NCI-H1436 (cell line): ENCODE measurements around the gene GAB3.
A peak's percentile ranks its signal among the peaks of the same experiment; 100 is the strongest.

Experiments used
- DNase-seq: peaks from one replicate; lab custom pipeline; 2025; lab: John Stamatoyannopoulos, UW

GAB3 gene, protein sequence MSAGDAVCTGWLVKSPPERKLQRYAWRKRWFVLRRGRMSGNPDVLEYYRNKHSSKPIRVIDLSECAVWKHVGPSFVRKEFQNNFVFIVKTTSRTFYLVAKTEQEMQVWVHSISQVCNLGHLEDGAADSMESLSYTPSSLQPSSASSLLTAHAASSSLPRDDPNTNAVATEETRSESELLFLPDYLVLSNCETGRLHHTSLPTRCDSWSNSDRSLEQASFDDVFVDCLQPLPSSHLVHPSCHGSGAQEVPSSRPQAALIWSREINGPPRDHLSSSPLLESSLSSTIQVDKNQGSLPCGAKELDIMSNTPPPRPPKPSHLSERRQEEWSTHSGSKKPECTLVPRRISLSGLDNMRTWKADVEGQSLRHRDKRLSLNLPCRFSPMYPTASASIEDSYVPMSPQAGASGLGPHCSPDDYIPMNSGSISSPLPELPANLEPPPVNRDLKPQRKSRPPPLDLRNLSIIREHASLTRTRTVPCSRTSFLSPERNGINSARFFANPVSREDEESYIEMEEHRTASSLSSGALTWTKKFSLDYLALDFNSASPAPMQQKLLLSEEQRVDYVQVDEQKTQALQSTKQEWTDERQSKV

DNA sequence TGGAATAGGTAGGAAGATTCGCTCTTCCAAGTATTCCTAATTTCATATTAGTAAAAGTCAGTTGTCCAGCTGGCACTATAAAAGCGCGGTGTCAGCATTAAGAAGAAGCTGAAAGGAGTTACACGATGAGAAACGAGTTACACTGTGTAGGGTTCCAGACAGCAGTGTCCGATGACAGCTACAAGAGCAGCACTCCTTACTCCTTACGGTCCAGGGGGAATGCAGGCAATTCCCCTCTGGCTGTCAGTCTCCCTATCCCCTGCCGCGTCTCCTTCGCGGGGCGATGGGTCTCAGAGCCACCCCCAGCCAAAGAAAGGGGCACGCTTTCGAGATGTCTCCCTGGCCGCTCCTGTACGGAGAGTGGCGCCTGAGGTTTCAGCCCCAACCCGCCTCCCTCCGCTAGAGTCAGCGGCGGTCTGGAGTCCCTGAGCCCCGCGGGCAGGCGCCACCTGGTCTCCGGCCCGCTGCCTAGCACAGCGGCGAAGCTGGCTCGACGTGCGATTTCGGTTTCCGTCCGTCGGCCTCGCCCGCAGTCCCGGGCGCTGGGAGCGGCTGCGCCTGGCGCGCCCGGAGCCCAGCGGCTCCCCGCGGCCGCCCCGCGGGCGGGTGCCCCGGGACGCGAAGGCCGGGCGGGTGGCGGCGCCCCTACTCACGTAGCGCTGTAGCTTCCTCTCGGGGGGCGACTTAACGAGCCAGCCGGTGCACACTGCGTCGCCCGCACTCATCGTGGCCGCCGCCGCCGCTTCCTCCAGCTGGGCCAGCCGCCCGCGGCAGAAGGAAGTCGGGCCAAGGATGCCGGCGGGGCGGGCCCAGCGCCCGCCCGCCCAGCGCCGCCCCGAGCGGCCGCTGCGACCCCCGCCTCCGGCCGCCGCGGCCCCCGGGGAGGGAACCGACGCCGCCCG lies at the start of gene GAB3:
TSS of gene GAB3 (minus strand) at position 777 of the 902 bp plus-strand sequence. CDS start at position 725, 52 bp downstream.
- no peak for DNase-seq

DNA sequence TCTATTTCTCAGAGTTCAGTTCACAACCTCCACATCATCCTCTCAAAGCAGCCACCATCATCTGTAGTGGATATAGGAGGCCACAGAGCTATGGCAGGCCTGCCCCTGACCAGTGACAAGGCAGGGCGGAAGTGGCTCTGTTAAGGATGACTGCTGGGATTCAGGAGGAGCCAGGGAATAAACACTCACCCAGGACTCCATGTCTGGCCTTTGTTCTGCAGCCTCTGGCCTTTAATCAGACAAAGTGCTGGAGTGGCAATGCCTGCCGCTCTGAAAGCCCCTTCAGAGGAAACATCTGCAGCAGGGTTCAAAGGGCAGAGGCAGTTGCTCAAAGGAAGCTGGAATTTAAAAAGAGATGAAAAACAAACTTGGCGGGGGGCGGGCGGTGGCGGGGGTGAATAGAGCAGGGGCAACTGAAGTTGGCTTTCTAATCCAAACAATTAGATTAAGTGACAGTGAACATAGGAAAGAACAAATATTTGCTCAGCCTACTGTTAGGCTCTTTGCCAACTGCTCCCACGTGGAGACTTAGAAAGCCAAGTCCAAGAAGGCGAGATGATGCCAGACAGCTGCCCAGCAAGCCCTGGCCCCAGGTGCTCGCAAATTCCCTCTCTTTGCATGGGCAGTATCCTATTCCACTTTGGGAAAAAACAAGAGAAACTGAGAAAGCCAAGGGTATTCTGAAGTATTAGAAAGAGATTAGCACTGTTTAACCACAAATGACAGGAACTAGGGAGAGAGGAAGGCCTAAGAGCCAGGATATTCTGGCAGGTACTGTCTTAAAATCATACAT lies 48.9 kb upstream of the GAB3 start:
- peak; percentile 77 for DNase-seq

DNA sequence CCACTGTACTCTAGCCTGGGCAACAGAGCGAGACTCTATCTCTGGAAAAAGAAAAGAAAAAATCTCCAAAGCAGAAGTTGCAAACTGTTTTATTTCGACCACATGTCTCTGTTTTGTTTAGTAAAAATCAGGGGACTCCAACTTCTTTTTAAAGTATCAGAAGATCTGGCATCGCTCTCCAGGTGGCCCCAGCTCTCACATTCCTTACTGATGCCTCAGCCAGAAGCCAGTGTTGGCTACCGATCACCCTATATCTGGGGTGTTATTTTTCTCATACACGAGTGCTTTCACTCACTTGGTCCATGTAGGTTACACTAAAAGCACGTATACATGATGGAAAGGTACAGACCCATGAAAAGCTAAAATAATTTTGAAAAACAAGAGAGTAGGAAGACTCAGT lies 46.1 kb upstream of the GAB3 start:
- DNase-seq, result no peak

DNA sequence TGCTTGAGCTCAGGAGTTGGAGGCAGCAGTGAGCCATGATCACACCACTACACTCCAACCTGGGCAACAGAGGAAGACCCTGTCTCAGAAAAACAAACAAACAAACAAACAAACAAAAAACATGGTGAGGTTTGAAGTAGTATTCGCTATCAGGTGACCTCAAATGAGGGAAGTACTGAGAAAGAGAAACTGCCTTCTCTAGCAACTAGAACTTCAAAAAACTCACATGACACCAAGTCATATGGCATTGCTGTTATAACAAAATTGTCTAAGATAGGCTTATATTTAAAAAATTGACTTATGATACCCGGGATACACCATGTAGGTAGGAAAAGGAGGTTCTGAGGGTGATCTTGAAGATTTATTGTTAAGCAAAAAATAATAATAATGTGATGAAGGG lies 44.1 kb upstream of the GAB3 start:
- no peak for DNase-seq

DNA sequence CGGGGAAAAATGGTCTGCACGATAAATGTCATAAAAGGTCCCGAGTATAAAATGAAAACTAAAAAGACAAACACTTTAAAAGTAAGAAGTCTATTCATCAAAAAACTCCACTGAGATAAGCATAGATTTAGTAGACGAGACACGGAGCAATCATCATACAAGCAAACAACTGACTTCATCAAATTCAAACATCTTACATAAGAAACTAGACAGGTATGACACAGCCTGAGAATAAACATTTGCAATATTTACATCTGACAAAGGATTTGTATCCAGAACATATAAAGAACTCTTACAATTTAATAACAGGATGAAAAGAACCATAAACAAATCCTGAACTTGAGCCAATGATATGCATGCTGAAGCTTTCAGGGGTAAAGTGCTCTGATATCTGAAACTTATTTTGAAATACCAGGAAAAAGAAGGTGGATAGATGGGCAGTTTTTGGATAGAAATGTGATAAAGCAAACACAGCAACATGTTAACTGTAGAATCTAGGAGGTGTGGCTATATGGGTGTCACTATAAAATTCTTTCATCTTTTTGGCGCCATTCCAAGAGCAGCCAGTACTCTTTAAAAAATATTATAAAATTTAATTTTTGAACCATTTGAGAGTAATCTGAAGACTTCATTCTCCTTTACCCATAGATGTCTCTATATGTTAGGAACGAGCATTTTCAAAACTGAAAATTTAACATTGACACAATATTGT lies 42.4 kb upstream of the GAB3 start:
- DNase-seq, result no peak

DNA sequence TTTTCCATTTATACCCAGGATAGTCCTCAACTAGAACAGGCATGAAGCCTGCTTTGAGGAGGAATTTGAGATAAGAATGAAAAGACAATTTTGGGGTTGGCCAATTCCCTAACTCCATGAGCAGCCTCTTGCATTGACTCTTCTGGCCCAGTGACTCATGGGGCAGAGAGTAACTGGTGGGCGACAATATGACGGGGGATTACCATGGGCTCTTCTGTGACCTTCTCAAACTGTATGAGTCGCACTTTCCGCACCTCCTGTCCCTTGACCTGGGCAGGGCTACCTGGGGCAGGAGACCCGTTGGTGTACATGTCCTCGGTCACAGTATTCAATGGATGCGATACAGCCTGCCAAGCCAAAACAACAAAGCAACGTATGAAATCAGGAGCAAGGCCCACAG lies 41.1 kb upstream of the GAB3 start:
- DNase-seq, result no peak

DNA sequence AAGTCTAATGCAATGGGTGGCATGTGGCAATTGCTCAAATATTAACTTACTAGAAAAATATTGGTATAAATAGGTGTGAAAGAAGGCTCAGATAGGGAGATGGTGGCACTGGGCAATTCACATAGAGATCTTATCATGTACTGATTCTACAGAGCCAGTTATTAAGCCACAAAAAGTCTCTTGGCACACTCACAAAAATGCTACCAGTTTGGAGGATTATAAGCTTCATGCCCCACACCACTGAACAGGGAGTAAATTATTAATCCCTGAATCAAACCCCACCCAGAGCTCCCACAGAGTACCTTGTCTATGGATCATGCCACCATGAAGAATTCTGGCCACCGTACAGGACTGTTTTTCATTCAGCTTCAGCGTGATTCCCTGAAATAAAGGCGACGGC lies 40.6 kb upstream of the GAB3 start:
- DNase-seq, result no peak

DNA sequence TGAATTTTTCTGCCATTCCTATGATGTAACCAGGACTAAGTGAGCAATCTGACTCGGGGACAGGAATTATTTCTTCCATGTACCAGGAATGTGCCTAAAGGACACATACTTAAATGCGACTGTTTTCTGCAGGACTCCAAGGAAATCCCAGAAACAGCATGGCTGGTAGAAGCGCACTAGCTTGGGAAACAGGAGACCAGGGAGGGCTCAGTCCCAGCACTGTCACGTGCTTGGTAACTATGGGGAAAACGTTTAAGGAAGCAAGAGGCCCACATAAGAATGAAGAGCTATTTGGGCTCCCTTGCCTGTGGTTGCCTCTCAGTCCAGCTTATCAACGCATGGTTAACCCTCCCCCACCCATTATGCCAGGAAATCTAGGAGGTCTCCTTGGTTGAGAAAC lies 34.8 kb upstream of the GAB3 start:
- DNase-seq, result no peak

DNA sequence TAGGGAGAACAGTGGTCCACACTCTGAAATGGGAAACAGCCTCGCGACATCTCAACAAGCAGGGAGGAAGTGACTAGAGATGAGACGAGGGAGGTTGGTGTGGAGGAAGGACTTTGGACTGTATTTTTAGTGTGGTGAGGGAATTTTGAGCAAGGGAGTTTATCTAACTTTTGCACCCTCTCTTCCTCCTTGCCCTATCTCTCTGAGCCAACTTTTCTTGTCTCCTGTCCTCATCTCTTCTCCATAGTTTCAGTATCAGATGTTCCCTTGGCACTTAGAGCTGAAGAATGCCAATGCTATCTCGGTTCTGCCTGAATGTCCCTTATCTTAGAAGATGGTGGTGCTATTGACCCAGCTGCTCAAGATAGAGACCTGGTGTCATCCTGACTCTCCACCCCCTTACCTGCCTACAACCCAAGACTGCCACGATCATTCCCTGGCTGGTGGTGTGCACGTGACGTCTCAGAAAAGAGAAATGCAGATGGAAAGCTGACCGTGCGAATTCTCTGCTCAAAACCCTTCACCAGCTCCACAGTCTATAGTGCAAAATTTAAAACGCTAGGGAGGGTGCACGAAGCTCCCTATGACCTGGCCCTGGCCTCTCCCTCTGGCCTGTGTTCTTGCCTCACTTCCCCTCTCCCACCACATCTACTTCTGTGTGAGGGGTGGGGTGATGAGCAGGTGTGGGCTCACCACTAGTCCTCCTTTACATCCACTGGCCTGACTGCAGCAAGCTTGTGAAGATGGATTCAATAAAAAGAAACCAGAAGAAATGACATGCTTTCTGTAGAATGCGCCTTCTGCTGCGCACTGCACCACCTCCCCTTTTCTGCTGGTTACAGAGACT lies 33.5 kb upstream of the GAB3 start:
- DNase-seq, result no peak

DNA sequence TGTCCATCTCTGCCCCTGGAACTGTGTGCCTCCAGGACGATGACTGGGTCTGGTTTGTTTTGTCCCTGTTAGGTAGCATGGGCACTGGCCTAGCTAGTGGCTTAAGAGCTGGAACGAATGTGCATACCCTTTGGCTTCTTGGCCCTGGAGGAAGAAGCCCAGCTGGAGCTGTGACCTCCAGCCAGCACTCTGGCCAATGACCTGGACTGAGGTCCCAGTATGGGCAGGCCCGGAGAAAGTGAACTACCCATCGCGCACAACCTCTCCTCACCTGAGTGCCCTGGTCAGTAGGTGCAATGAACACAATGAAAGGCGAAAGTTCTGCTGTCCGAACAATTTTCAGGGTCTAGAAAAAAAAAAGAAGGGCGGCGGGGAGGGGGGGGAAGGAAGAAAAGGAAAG lies 30.1 kb upstream of the GAB3 start:
- DNase-seq, result no peak

DNA sequence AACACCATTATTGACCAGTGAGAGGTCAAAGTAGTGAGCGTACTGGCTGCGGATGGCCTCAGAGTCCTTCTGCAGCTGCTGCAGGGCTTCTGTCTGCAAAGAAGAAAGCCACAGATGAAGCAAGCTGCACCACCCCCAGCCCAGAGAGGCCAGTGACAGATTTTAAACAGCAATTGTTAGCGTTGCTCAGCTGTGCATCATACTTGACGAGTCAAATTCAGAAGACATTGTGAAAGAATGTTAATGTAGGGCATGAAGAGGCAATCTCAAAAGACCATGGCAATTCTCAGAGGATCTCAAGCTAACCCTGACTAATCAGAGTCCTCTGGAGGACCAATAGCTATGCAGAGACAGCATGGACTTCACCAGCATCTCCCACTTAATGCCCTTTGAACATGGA lies 28.4 kb upstream of the GAB3 start:
- DNase-seq, result no peak

DNA sequence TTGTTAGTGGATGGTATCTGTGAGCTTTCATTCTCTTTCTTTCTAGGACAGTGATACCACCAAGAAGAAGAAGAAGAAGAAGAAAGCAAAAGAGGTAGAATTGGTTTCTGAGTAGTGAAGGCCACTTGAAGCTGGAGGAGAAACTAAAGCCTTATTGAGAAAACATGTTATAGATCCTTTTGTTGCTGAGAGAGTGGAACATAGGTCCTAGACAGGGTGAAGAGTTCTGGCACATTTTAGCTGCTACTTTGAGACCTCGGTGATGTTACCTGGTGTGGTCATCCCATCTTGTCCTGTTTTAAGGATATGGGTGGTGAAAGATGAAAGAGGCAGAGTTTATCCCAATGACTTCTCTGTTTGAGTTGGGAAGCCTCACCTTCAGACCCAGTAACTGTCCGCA lies 25.9 kb upstream of the GAB3 start:
- DNase-seq, result no peak

DNA sequence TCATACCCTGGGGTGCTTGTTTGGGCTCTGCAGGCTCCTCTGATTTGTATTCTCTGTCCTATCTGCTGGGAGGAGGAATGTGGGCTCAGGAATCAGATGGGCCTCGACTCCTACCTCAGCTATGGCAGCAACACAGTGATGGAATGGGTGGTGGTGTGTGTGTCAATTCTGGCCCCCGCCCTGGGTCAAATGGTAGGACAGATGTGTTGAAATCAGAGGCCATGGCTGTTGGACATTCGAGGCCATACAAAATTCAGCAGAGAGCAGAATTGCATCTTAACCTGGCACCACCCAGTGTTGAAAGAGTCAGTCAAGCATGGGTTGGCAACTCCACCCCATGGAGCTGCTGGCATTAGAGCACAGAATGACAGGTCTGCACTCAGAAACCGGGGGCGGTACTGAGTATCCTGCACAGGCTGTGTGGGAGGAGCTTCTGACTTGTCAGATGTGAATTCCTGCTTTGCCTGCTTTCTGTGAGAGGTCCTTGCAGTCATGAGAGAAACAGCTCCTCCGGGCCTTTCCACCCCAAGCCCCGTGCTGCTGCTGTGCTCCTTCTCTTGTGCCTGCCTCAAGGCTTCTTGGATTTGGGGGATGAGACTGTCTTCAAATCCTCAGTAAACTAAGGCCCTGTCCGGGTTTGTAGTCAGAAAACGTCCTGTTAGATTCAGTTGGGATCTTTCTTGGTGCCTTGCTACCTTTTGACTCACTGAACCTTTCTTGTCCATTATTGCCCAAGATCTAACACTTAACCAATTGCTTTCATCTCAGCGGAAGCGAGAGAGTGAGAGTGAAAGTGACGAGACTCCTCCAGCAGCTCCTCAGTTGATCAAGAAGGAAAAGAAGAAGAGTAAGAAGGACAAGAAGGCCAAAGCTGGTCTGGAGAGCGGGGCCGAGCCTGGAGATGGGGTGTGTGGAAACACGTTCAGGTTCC lies 24.8 kb upstream of the GAB3 start:
- DNase-seq, result no peak

DNA sequence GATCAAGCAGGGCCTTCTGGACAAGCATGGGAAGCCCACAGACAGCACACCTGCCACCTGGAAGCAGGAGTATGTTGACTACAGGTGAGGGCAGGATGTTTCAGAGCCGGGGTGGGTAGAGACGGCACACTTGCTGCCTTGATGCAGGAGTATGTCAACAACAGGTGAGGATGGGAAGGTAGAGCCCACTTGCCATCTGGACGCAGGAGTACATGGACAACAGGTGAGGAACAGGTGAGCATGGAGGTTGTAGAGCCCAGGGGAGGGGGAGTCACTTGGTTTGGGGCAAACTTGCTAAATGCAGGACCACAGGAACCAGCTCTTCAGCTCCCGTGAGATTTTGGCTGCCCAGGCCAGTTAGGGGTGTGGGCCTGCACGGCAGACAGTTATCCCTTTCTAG lies 23.7 kb upstream of the GAB3 start:
- DNase-seq, result no peak

DNA sequence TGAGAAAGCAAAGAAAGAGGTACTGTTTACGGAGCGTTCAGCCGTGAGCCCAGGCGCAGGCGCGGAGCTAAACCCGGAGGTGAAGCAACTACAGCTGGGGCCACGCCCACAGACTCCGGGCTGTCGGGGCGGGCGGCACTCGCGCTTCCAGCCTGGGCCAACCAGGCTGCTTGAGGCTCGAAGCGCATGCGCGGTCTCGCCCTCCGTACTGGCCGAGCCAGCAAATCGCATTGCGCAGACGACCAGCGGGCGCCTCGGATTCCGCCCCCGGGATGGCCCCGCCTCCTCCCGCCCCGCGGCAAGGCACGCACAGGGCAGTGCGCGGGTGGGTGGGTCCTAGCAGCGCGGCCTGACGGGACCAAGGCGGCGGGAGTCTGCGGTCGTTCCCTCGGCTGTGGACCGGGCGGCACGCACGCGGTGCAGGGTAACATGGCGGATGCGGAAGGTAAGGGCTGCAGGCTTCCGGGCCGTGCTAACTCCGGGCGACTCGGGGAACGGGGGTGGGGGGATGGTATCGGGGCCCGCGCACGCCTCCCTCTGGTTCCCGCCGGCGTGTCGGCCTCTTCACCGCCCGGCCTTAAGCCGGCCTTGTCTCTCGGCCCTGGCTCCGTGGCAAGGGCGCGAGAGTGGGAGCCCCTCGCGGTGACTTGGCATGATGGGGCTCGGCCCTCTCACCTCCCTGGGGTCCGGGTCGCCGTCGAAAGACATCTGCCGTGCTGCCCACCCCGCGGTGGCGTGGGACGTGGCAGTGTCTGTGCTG lies 11.8 kb upstream of the GAB3 start, which contains the start of gene DKC1:
TSS of gene DKC1 (plus strand) at position 328 of the 760 bp plus-strand sequence. CDS start at position 430, 102 bp downstream.
- DNase-seq, result peak; percentile 98

DNA sequence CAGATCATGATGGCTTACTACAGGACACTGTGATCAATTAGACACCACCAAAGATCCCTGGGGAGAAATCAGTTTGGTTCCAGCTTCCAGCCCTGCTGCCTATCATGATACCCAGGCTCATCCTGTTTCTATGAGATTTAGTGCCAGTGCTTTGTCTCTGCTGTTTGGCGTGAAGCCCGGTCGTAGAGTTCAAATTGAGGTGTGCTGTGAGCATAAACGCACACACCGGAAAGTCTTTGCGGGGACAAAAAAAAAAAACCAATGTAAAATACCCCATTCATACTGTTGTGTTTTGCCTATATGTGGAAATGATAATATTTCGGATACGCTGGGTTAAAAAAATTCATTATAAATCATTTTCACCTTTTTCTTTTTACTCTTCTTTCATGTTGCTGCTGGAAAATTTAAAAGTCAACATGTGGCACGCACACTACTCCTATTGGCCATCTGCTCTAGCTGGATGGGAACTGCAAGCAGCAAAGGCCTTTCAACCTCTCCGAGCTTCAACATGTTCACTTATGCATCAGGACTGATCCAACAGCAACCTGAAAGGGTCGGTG lies 11.2 kb upstream of the GAB3 start:
- no peak for DNase-seq

DNA sequence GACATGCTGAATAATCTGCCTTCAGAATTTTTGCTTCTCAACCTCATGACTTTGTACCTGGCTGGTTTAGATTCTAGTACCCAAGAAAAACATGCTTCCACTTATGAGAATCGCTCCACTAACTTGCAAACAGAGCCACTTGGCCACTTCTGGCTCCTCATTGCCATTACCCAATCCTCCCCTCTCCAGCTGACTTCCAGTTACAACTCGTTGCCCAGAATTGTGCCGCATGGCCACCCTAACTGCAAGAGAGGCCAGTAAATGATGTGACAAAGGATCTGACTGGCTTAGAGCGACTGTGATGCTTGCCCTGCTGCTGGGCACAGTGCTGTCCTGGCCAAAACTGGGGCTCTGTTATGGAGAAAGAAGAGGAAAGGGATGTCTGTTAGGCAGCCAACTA lies 7.8 kb upstream of the GAB3 start:
- DNase-seq, result no peak

DNA sequence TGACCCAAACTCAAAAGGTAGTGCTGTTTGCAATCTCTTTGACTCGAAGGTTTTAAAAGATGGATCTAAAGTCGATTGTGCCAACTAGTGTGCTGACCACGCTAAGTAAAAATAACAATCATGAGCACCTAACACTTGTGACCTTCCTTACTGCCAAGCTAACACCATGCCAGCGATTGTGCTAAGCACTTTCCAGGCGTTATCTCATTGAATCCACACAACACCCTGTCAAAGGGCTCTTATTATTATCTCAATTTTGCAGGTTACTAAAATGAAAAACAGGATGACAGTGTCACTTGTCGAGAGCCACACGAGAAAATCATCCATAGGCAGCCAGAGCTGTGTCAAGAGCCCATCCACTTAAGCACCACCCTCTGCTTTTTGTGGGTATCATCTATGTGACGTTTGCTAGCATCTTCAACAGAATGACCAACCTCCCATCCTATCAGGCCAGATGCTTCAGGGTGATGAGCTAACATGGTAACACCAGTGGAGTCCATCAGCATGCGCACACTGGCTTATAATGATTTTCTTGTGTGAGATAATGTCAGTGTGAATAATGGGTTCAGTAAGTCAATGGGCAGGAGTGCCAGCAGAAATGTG lies 893 bp upstream of the GAB3 start:
- no peak for DNase-seq
